ENCODE results near the gene PTPN23. TPM values are rescaled to one million over a fixed set of nuclear protein-coding genes. Genes with fewer than 3 reads are reported as not detected.

Gene PTPN23
- total and polyA plus RNA-seq, 2 donors from 2014 or later, result 12.6 to 48.5 TPM

GRCh38 chr3:47427866-47428265 is 47.0 kb downstream of the PTPN23 start:
- TF ChIP-seq CTCF (IDR thresholded peaks at IDR 0.05; ENCODE audit: borderline replicate concordance, extremely low read depth, insufficient read depth), result no peak
- Histone ChIP-seq H3K27ac (ENCODE audit: low read depth in 2 of 2, low read length in 2 of 2) (no peak overlapping the region), H3K4me1 (ENCODE audit: control insufficient read depth in 2 of 3, insufficient read depth in 2 of 3, low read depth in 1 of 3, low read length in 3 of 3) (peaks cover 0 to 10% (median 2%) of the 10 kb centered on the region in 3 donors), H3K4me3 (ENCODE audit: low read length in 3 of 3) (no peak overlapping the region), H3K36me3 (ENCODE audit: control insufficient read depth in 2 of 3, insufficient read depth in 3 of 3, low read length in 3 of 3) (peaks cover 5 to 25% (median 22%) of the 10 kb centered on the region in 3 donors), H3K27me3 (ENCODE audit: control insufficient read depth, insufficient read depth, low read length) (no peaks in the 10 kb centered on the region), H3K9me3 (ENCODE audit: control insufficient read depth in 2 of 3, insufficient read depth in 1 of 3, low read length in 3 of 3) (no peaks in the 10 kb centered on the region), H3K9ac (ENCODE audit: low read length in 3 of 3) (no peak overlapping the region)
- intact Hi-C loops (cut with DNase I), result no loop called here
- DNase-seq (no peak), FAIRE-seq (no peak)

GRCh38 chr3:47428662-47429061 is 47.8 kb downstream of the PTPN23 start:
- FAIRE-seq (no peak), DNase-seq (no peak)
- no peak overlapping the region for H3K9ac ChIP-seq (ENCODE audit: low read length in 3 of 3)
- H3K27ac ChIP-seq (ENCODE audit: low read depth in 2 of 2, low read length in 2 of 2), result no peak overlapping the region
- intact Hi-C loops (cut with DNase I), result no loop called here
- peaks cover 0 to 10% (median 5%) of the 10 kb centered on the region in 3 donors for H3K4me1 ChIP-seq (ENCODE audit: control insufficient read depth in 2 of 3, insufficient read depth in 2 of 3, low read depth in 1 of 3, low read length in 3 of 3)
- TF ChIP-seq CTCF (IDR thresholded peaks at IDR 0.05; ENCODE audit: borderline replicate concordance, extremely low read depth, insufficient read depth), result no peak
- no peak overlapping the region for H3K4me3 ChIP-seq (ENCODE audit: low read length in 3 of 3)
- H3K36me3 ChIP-seq (ENCODE audit: control insufficient read depth in 2 of 3, insufficient read depth in 3 of 3, low read length in 3 of 3), result peaks cover 5 to 27% (median 26%) of the 10 kb centered on the region in 3 donors
- no peaks in the 10 kb centered on the region for H3K27me3 ChIP-seq (ENCODE audit: control insufficient read depth, insufficient read depth, low read length)
- H3K9me3 ChIP-seq (ENCODE audit: control insufficient read depth in 2 of 3, insufficient read depth in 1 of 3, low read length in 3 of 3), result no peaks in the 10 kb centered on the region

- no peak overlapping the region for H3K27ac ChIP-seq (ENCODE audit: low read depth in 2 of 2, low read length in 2 of 2)
- no peaks in the 10 kb centered on the region for H3K9me3 ChIP-seq (ENCODE audit: control insufficient read depth in 2 of 3, insufficient read depth in 1 of 3, low read length in 3 of 3)
- FAIRE-seq (no peak), DNase-seq (no peak)
- no peaks in the 10 kb centered on the region for H3K27me3 ChIP-seq (ENCODE audit: control insufficient read depth, insufficient read depth, low read length)
- H3K9ac ChIP-seq (ENCODE audit: low read length in 3 of 3), result no peak overlapping the region
- H3K4me1 ChIP-seq (ENCODE audit: control insufficient read depth in 2 of 3, insufficient read depth in 2 of 3, low read depth in 1 of 3, low read length in 3 of 3), result peaks cover 0 to 10% (median 10%) of the 10 kb centered on the region in 3 donors
- H3K4me3 ChIP-seq (ENCODE audit: low read length in 3 of 3), result no peak overlapping the region
- no peak for TF ChIP-seq CTCF (IDR thresholded peaks at IDR 0.05; ENCODE audit: borderline replicate concordance, extremely low read depth, insufficient read depth)
- intact Hi-C loops (cut with DNase I), result no loop called here
- peaks cover 5 to 33% (median 29%) of the 10 kb centered on the region in 3 donors for H3K36me3 ChIP-seq (ENCODE audit: control insufficient read depth in 2 of 3, insufficient read depth in 3 of 3, low read length in 3 of 3)
Observed at GRCh38 chr3:47429476-47430270, 48.9 kb downstream of the PTPN23 start.
